SU-DHL-6 (cell line): ENCODE data around the gene SLC9A3.

Experiments used
- H2AFZ ChIP-seq: fragments of 200-600 bp; sonication (generic); 2 replicates; pipeline ENCODE4 v1.6.1; 2014; ENCODE audit warnings: low read depth, mild to moderate bottlenecking, moderate library complexity, mixed read lengths, antibody characterized with exemption, low read length; ENCODE audit not compliant: severe bottlenecking
- H3F3A ChIP-seq: fragments of 200-600 bp; shearing (Covaris generic); 2 replicates; pipeline ENCODE4 v1.6.0; 2016; ENCODE audit warnings: antibody characterized with exemption, mild to moderate bottlenecking; ENCODE audit not compliant: insufficient read depth
- H3K27ac ChIP-seq: fragments of 200-600 bp; sonication (generic); 2 replicates; pipeline ENCODE4 v1.5.1; 2016; ENCODE audit warnings: low read depth, mild to moderate bottlenecking, low read length, moderate library complexity, mixed read lengths
- H3K27me3 ChIP-seq: fragments of 200-600 bp; sonication (generic), shearing (Covaris generic); 2 replicates; pipeline ENCODE4 v1.6.0; 2014; ENCODE audit warnings: mild to moderate bottlenecking, low read length
- H3K36me3 ChIP-seq: fragments of 200-600 bp; sonication (generic); 2 replicates; pipeline ENCODE4 v1.6.1; 2014; ENCODE audit warnings: mild to moderate bottlenecking, low read length, mixed read lengths
- H3K4me2 ChIP-seq: fragments of 300-600, 200-600 bp; shearing (Covaris generic), sonication (generic); 2 replicates; pipeline ENCODE4 v1.6.0; 2014; ENCODE audit warnings: low read length, low read depth, mild to moderate bottlenecking; ENCODE audit not compliant: poor library complexity, severe bottlenecking
- H3K4me3 ChIP-seq: fragments of 200-600 bp; sonication (generic); 2 replicates; pipeline ENCODE4 v1.5.1; 2014; ENCODE audit warnings: antibody characterized with exemption, low read length, mild to moderate bottlenecking, mixed read lengths; ENCODE audit not compliant: insufficient read depth, poor library complexity, severe bottlenecking
- H3K79me2 ChIP-seq: fragments of 200-600 bp; sonication (generic); 2 replicates; pipeline ENCODE4 v1.6.1; 2014; ENCODE audit warnings: mild to moderate bottlenecking, low read length, moderate library complexity; ENCODE audit not compliant: insufficient read depth
- H3K9ac ChIP-seq: fragments of 200-600 bp; sonication (generic); 2 replicates; pipeline ENCODE4 v1.7.0; 2014; ENCODE audit warnings: mild to moderate bottlenecking, low read length
- H3K9me2 ChIP-seq: fragments of 200-600 bp; sonication (generic); replicated peaks from 2 replicates; pipeline ENCODE4 v1.6.1; 2014; ENCODE audit warnings: low read length; ENCODE audit not compliant: insufficient read depth
- H3K9me3 ChIP-seq: fragments of 200-600 bp; sonication (generic); 2 replicates; pipeline ENCODE4 v1.6.1; 2014; ENCODE audit warnings: low read length, mixed read lengths; ENCODE audit not compliant: insufficient read depth
- H4K20me1 ChIP-seq: fragments of 200-600 bp; sonication (generic); 2 replicates; pipeline ENCODE4 v1.6.1; 2014; ENCODE audit warnings: low read depth, mild to moderate bottlenecking, antibody characterized with exemption, low read length, moderate library complexity, mixed read lengths
- CTCF ChIP-seq: fragments of 200-600 bp; sonication (generic); IDR thresholded peaks from one replicate; pipeline ENCODE4 v1.5.1; 2017; ENCODE audit warnings: antibody characterized with exemption, mild to moderate bottlenecking, low read length, moderate library complexity; ENCODE audit not compliant: insufficient read depth, poor library complexity, severe bottlenecking
- EZH2phosphoT487 ChIP-seq: fragments of 200-600 bp; sonication (generic), shearing (Covaris generic); conservative IDR thresholded peaks from 2 replicates; pipeline ENCODE4 v1.6.1; 2018; ENCODE audit warnings: mild to moderate bottlenecking, antibody characterized with exemption, low read length, moderate library complexity, mixed read lengths

The SLC9A3 gene

GRCh38 chr5:468401-468800 lies 55.8 kb downstream of the SLC9A3 start:
- H2AFZ ChIP-seq = no peak overlapping the region
- no peak overlapping the region for H3K4me2 ChIP-seq
- no peaks in the 10 kb centered on the region for H3K27me3 ChIP-seq
- H3K4me3 ChIP-seq = no peak overlapping the region
- H3K79me2 ChIP-seq = peaks cover 14% of the 10 kb centered on the region
- no peak overlapping the region for H3K27ac ChIP-seq
- no peaks in the 10 kb centered on the region for H3K9me2 ChIP-seq
- no peaks in the 10 kb centered on the region for H4K20me1 ChIP-seq
- no peaks in the 10 kb centered on the region for H3K9me3 ChIP-seq
- no peak overlapping the region for H3K9ac ChIP-seq
- no peaks in the 10 kb centered on the region for H3K36me3 ChIP-seq
- peaks cover 4% of the 10 kb centered on the region for H3F3A ChIP-seq
- TF ChIP-seq EZH2phosphoT487 (no peak), CTCF (no peak)

DNA sequence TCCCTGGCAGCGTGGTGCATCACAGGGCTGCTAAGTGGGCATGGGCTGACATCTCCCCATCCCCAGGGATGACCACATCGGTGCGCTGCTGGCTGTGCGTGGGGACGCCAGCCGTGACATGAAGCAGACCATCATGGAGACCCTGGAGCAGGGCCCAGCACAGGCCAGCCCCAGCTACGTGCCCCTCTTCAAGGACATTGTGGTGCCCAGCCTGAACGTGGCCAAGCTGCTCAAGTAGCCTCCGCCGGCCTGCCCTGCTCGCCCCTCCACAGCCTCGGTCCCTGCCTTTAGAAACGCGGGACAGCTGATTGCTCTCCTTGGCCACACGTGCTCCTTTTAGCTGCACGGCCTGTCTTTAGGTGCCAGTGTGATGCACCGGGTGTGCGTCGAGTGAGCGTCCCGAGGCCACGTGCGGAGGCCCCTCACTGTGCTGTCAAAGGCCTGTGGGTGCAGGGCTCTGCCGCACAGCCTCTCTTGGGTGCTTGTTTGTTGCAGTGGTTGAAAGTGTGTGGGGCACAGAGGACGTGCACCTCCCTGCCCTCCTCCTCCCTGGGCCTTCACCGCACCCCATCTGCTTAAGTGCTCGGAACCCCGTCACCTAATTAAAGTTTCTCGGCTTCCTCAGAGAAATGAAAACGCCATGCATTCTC lies 57.5 kb downstream of the SLC9A3 start:
- H3K27ac ChIP-seq = no peak overlapping the region

GRCh38 chr5:465591-466403 lies 58.5 kb downstream of the SLC9A3 start:
- no peaks in the 10 kb centered on the region for H3K79me2 ChIP-seq
- H3K27me3 ChIP-seq = no peaks in the 10 kb centered on the region
- TF ChIP-seq CTCF = no peak
- H3F3A ChIP-seq = no peaks in the 10 kb centered on the region
- no peak overlapping the region for H3K9ac ChIP-seq
- H3K4me3 ChIP-seq = no peak overlapping the region
- H3K4me2 ChIP-seq = no peak overlapping the region
- H3K27ac ChIP-seq = no peak overlapping the region
- H3K36me3 ChIP-seq = peaks cover 4% of the 10 kb centered on the region; the same call in 1 of the 2 replicates
- no peak overlapping the region for H2AFZ ChIP-seq
- no peaks in the 10 kb centered on the region for H4K20me1 ChIP-seq
- H3K9me3 ChIP-seq = no peaks in the 10 kb centered on the region
- no peaks in the 10 kb centered on the region for H3K9me2 ChIP-seq

More for the DNA sequence above, 57.5 kb downstream of the SLC9A3 start:
- Histone ChIP-seq H3K79me2 (peaks cover 4% of the 10 kb centered on the region), H3K36me3 (peaks cover 4% of the 10 kb centered on the region; the same call in 1 of the 2 replicates), H3K27me3 (no peaks in the 10 kb centered on the region), H3K9me2 (no peaks in the 10 kb centered on the region), H3F3A (peaks cover 3% of the 10 kb centered on the region), H3K4me3 (no peak overlapping the region), H4K20me1 (no peaks in the 10 kb centered on the region), H2AFZ (no peak overlapping the region), H3K9ac (no peak overlapping the region), H3K9me3 (no peaks in the 10 kb centered on the region), H3K4me2 (no peak overlapping the region)
- no peak for TF ChIP-seq CTCF
- TF ChIP-seq EZH2phosphoT487 = no peak
